ENCODE results near the gene MACO1. TPM values are rescaled to one million over a fixed set of nuclear protein-coding genes. Genes with fewer than 3 reads are reported as not detected.
A peak's percentile ranks its signal among the peaks of the same experiment; 100 is the strongest.

The MACO1 gene
- total RNA-seq, 1 experiment from 2014 or later: 16.3 TPM

GRCh38 chr1:25544243-25544764 is 113.6 kb downstream of the MACO1 start:
- H4K91ac ChIP-seq (ENCODE audit: insufficient read length, low read depth, low read length): no peak overlapping the region
- no peak overlapping the region for H4K5ac ChIP-seq (ENCODE audit: insufficient read length, low read depth, low read length)
- no peaks in the 10 kb centered on the region for H3K9me3 ChIP-seq (ENCODE audit: control insufficient read depth, low read depth, low read length)
- H3K79me2 ChIP-seq (ENCODE audit: insufficient read depth, low read length): no peaks in the 10 kb centered on the region
- H2BK12ac ChIP-seq (ENCODE audit: insufficient read length, low read depth, low read length): no peak overlapping the region
- H2AK5ac ChIP-seq (ENCODE audit: insufficient read length, low read length): no peak overlapping the region
- H3K23ac ChIP-seq (ENCODE audit: insufficient read length, low read depth, low read length): no peak overlapping the region
- H3K36me3 Mint-ChIP-seq (ENCODE audit: insufficient read depth in 1 of 3, low read depth in 3 of 3): no peaks in the 10 kb centered on the region
- peaks cover 9% of the 10 kb centered on the region for H3K27me3 Mint-ChIP-seq (ENCODE audit: low read depth)
- H3K4me3 Mint-ChIP-seq: peak overlapping the region; percentile 65 to 81
- H2BK5ac ChIP-seq (ENCODE audit: insufficient read length, low read length): no peak overlapping the region
- H2BK20ac ChIP-seq (ENCODE audit: low read depth, low read length, poor library complexity, severe bottlenecking): no peak overlapping the region
- no peak overlapping the region for H4K8ac ChIP-seq (replicated peaks; ENCODE audit: insufficient read length, low read depth, low read length)
- no peak overlapping the region for H3K4ac ChIP-seq (ENCODE audit: low read depth, low read length)
- no peak overlapping the region for H3K56ac ChIP-seq (ENCODE audit: insufficient read length, low read depth, low read length)
- no peaks in the 10 kb centered on the region for H3K79me1 ChIP-seq (ENCODE audit: insufficient read depth, low read depth, low read length, poor library complexity, severe bottlenecking)
- H3K4me1 ChIP-seq (ENCODE audit: insufficient read depth, low read length): peaks cover 3% of the 10 kb centered on the region; the same call in 1 of the 2 replicates
- H3K9ac ChIP-seq (ENCODE audit: extremely low read depth, insufficient read length, low read length): no peak overlapping the region
- TF ChIP-seq CTCF (conservative IDR thresholded peaks at IDR 0.05): no peak
- H3K27ac Mint-ChIP-seq: no peak overlapping the region
- no peak overlapping the region for H2BK120ac ChIP-seq (ENCODE audit: low read depth, low read length, poor library complexity, severe bottlenecking)
- no peak overlapping the region for H2AFZ ChIP-seq (ENCODE audit: low read length)
- H3K14ac ChIP-seq (ENCODE audit: insufficient read depth, low read length): no peak overlapping the region
- H3K4me2 ChIP-seq (ENCODE audit: insufficient read depth, insufficient read length, low read length): peak overlapping the region; percentile 36
- no CpG with 5 or more reads among the region's 25 CpGs for WGBS (ENCODE audit: extremely low coverage, insufficient read length, low lambda C conversion rate)
- DNase-seq: no peak
- no peak overlapping the region for H3K18ac ChIP-seq (ENCODE audit: insufficient read length, low read depth, low read length)
- no peak overlapping the region for H3T11ph ChIP-seq (ENCODE audit: low read length)
- no peak overlapping the region for H2BK15ac ChIP-seq (ENCODE audit: low read depth, low read length)
- H3K23me2 ChIP-seq (ENCODE audit: insufficient read length, low read depth, low read length, poor library complexity, severe bottlenecking): peaks cover 6% of the 10 kb centered on the region
- no peak overlapping the region for H3K27ac ChIP-seq (ENCODE audit: insufficient read length, low read depth, low read length)
- no peaks in the 10 kb centered on the region; the same call in 1 of the 2 replicates for H3K27me3 ChIP-seq (ENCODE audit: insufficient read depth, low read length)
- H3K9me3 Mint-ChIP-seq: no peaks in the 10 kb centered on the region
- peaks cover 13 to 18% of the 10 kb centered on the region in 2 experiments for H3K4me1 Mint-ChIP-seq
- no peaks in the 10 kb centered on the region for H4K20me1 ChIP-seq (ENCODE audit: control insufficient read depth, insufficient read depth, insufficient read length)
